Keratinocyte (primary cell): ENCODE results near the gene WNT9B.

Source experiments
- CTCF ChIP-seq, 3 experiments: IDR thresholded peaks in 1 of 3; conservative IDR thresholded peaks in 1 of 3; optimal IDR thresholded peaks in 1 of 3; 2 replicates in 2 of 3; 3 replicates in 1 of 3; pipeline versions ENCODE3 to v1.5.1; 2011; ENCODE audit warnings: low read length in 3 of 3, mild to moderate bottlenecking in 3 of 3, moderate library complexity in 2 of 3, control low read depth in 1 of 3, inconsistent platforms in 1 of 3; ENCODE audit not compliant: insufficient read depth in 2 of 3; ENCODE audit errors: extremely low read depth in 1 of 3
- EZH2 ChIP-seq: IDR thresholded peaks from one replicate; pipeline ENCODE4 v1.6.1; 2012; ENCODE audit warnings: inconsistent platforms, mild to moderate bottlenecking, low read length, moderate library complexity

GRCh38 chr17:46931596-46931995 lies 80.2 kb downstream of the WNT9B start:
- TF ChIP-seq CTCF (optimal IDR thresholded peaks at IDR 0.05 in 1 of 3, IDR thresholded peaks at IDR 0.05 in 1 of 3, conservative IDR thresholded peaks at IDR 0.05 in 1 of 3; ENCODE audit: extremely low read depth in 1 of 3, insufficient read depth in 2 of 3, low read length in 3 of 3) (no peak), EZH2 (no peak)
